Neuronal stem cell (in vitro differentiated cells): ENCODE measurements around the gene FAM120B.
A peak's percentile ranks its signal among the peaks of the same experiment; 100 is the strongest.

ENCODE experiments used
- DNase-seq: peaks from one replicate; pipeline ENCODE4 v3.0.0-alpha.2; 2013; ENCODE audit warnings: low spot score
- H2AFZ ChIP-seq: one replicate; pipeline ENCODE4 v1.6.1; 2013; ENCODE audit warnings: mild to moderate bottlenecking, low read length, inconsistent platforms
- H2AK5ac ChIP-seq: 2 replicates; pipeline ENCODE4 v1.6.1; 2013; ENCODE audit warnings: low read depth, mild to moderate bottlenecking, inconsistent platforms, low read length, moderate library complexity, mixed read lengths
- H2BK120ac ChIP-seq: 2 replicates; pipeline ENCODE4 v1.6.1; 2013; ENCODE audit warnings: low read depth, mild to moderate bottlenecking, inconsistent platforms, low read length, moderate library complexity, mixed read lengths
- H2BK12ac ChIP-seq: one replicate; pipeline ENCODE4 v1.6.1; 2013; ENCODE audit warnings: low read length, inconsistent platforms
- H2BK15ac ChIP-seq: 2 replicates; pipeline ENCODE4 v1.6.1; 2013; ENCODE audit warnings: mild to moderate bottlenecking, low read length, inconsistent platforms, mixed read lengths
- H2BK5ac ChIP-seq: one replicate; pipeline ENCODE4 v1.6.1; 2013; ENCODE audit warnings: inconsistent platforms, mild to moderate bottlenecking, low read length, moderate library complexity
- H3K14ac ChIP-seq: one replicate; pipeline ENCODE4 v1.6.1; 2013; ENCODE audit warnings: low read length, inconsistent platforms
- H3K18ac ChIP-seq: 2 replicates; pipeline ENCODE4 v1.6.1; 2013; ENCODE audit warnings: low read length, inconsistent platforms
- H3K23ac ChIP-seq: 2 replicates; pipeline ENCODE4 v1.6.1; 2013; ENCODE audit warnings: low read depth, mild to moderate bottlenecking, mixed read lengths, low read length, inconsistent platforms; ENCODE audit not compliant: poor library complexity
- H3K27ac ChIP-seq: replicated peaks from 3 replicates; pipeline ENCODE4 v1.5.1; 2013; ENCODE audit warnings: low read length, inconsistent platforms
- H3K27me3 ChIP-seq, 3 experiments: 2 replicates each; pipeline ENCODE4 v1.6.1; 2013; ENCODE audit warnings: low read length in 3 of 3, mild to moderate bottlenecking in 2 of 3, inconsistent platforms in 1 of 3, low read depth in 1 of 3, mixed read lengths in 1 of 3, moderate library complexity in 1 of 3; ENCODE audit not compliant: control insufficient read depth in 3 of 3, insufficient read depth in 3 of 3
- H3K36me3 ChIP-seq, 2 donors: replicated peaks in 1 of 2; 2 replicates each; pipeline ENCODE4 v1.6.1; 2013; ENCODE audit warnings: low read length in 2 of 2; ENCODE audit not compliant: control insufficient read depth in 2 of 2, insufficient read depth in 2 of 2
- H3K4ac ChIP-seq: 2 replicates; pipeline ENCODE4 v1.6.1; 2013; ENCODE audit warnings: inconsistent platforms, mild to moderate bottlenecking, low read length, moderate library complexity
- H3K4me1 ChIP-seq, 2 donors: 1 replicate in 1 of 2; 2 replicates in 1 of 2; pipeline ENCODE4 v1.6.1; 2013; ENCODE audit warnings: low read length in 2 of 2, low read depth in 1 of 2; ENCODE audit not compliant: control insufficient read depth in 2 of 2, insufficient read depth in 1 of 2
- H3K4me2 ChIP-seq: one replicate; pipeline ENCODE4 v1.6.1; 2013; ENCODE audit warnings: mild to moderate bottlenecking, low read length, inconsistent platforms; ENCODE audit not compliant: insufficient read depth, poor library complexity, severe bottlenecking
- H3K4me3 ChIP-seq, 2 donors: 2 replicates each; pipeline ENCODE4 v1.5.1; 2013; ENCODE audit warnings: low read length in 2 of 2, mild to moderate bottlenecking in 2 of 2, inconsistent platforms in 1 of 2, moderate library complexity in 1 of 2
- H3K79me1 ChIP-seq: one replicate; pipeline ENCODE4 v1.6.1; 2013; ENCODE audit warnings: low read depth, mild to moderate bottlenecking, inconsistent platforms, low read length, moderate library complexity
- H3K9ac ChIP-seq: one replicate; pipeline ENCODE4 v1.6.1; 2013; ENCODE audit warnings: mild to moderate bottlenecking, low read depth, low read length, inconsistent platforms; ENCODE audit not compliant: poor library complexity
- H3K9me3 ChIP-seq, 2 donors: replicated peaks in 1 of 2; 2 replicates each; pipeline versions ENCODE3 to v1.6.1; 2013; ENCODE audit warnings: low read length in 2 of 2, mild to moderate bottlenecking in 2 of 2, inconsistent platforms in 1 of 2, low read depth in 1 of 2, mixed read lengths in 1 of 2, moderate library complexity in 1 of 2; ENCODE audit not compliant: control insufficient read depth in 2 of 2, insufficient read depth in 1 of 2
- H4K8ac ChIP-seq: one replicate; pipeline ENCODE4 v1.6.1; 2013; ENCODE audit warnings: low read depth, mild to moderate bottlenecking, inconsistent platforms, low read length, moderate library complexity
- H4K91ac ChIP-seq: one replicate; pipeline ENCODE4 v1.6.1; 2013; ENCODE audit warnings: low read length, low read depth, mild to moderate bottlenecking, inconsistent platforms; ENCODE audit not compliant: poor library complexity
- WGBS, 2 donors: extraction: QIAGEN DNeasy Blood & Tissue Kit; methylation state at CpG; one replicate each; pipeline ENCODE4 v1.1.7; 2013; ENCODE audit warnings: missing lambda C conversion rate in 2 of 2, mixed read lengths in 1 of 2; ENCODE audit not compliant: insufficient read length in 2 of 2, insufficient replicate concordance in 1 of 2; ENCODE audit errors: extremely low coverage in 2 of 2; 5-methylcytosine and 5-hydroxymethylcytosine counted together

FAM120B gene

GRCh38 chr6:170295510-170296422 is 10.8 kb upstream of the FAM120B start:
- Histone ChIP-seq H2AFZ (peak overlapping the region; percentile 93), H3K4ac (peak overlapping the region; percentile 10), H4K8ac (no peak overlapping the region), H3K9ac (peak overlapping the region; percentile 95), H3K14ac (peak overlapping the region; percentile 99), H3K79me1 (peaks cover 3% of the 10 kb centered on the region), H3K27ac (peak overlapping the region; percentile 61), H3K36me3 (no peaks in the 10 kb centered on the region), H3K23ac (peak overlapping the region; percentile 98), H3K4me1 (peaks cover 29 to 54% of the 10 kb centered on the region in 2 donors), H2BK15ac (peak overlapping the region; percentile 99), H3K9me3 (peaks cover 1 to 5% of the 10 kb centered on the region in 2 donors), H3K18ac (peak overlapping the region; percentile 99), H4K91ac (peak overlapping the region; percentile 68), H2BK12ac (peak overlapping the region; percentile 85), H3K27me3 (peaks cover 0 to 34% (median 5%) of the 10 kb centered on the region in 3 experiments), H2BK120ac (peak overlapping the region; percentile 93), H2BK5ac (peak overlapping the region; percentile 95), H2AK5ac (peak overlapping the region; percentile 100), H3K4me3 (peak overlapping the region; percentile 46 to 74), H3K4me2 (peak overlapping the region; percentile 96)
- no CpG with 5 or more reads among the region's 109 CpGs for WGBS, 2 donors
- peak; percentile 81 for DNase-seq

GRCh38 chr6:170296423-170296745 is 10.2 kb upstream of the FAM120B start:
- Histone ChIP-seq H2BK120ac (peak overlapping the region; percentile 93), H3K27me3 (peaks cover 0 to 34% (median 5%) of the 10 kb centered on the region in 3 experiments), H3K23ac (no peak overlapping the region), H3K4ac (peak overlapping the region; percentile 10), H3K27ac (peak overlapping the region; percentile 89), H3K9ac (peak overlapping the region; percentile 78), H3K18ac (peak overlapping the region; percentile 99), H2AK5ac (peak overlapping the region; percentile 94), H4K91ac (peak overlapping the region; percentile 66), H2BK12ac (peak overlapping the region; percentile 85), H3K36me3 (no peaks in the 10 kb centered on the region), H2BK5ac (peak overlapping the region; percentile 91), H3K4me2 (peak overlapping the region; percentile 96), H3K14ac (no peak overlapping the region), H2BK15ac (peak overlapping the region; percentile 99), H3K4me3 (peak overlapping the region; percentile 46 to 74), H3K79me1 (peaks cover 3% of the 10 kb centered on the region), H3K4me1 (peaks cover 29 to 54% of the 10 kb centered on the region in 2 donors), H2AFZ (peak overlapping the region; percentile 93), H3K9me3 (peaks cover 1 to 11% of the 10 kb centered on the region in 2 donors), H4K8ac (no peak overlapping the region)
- no peak for DNase-seq
- no CpG with 5 or more reads among the region's 47 CpGs for WGBS, 2 donors

- H2BK15ac ChIP-seq: peak overlapping the region; percentile 49
- peaks cover 1 to 14% of the 10 kb centered on the region in 2 donors for H3K9me3 ChIP-seq
- no peak overlapping the region for H4K8ac ChIP-seq
- peaks cover 0 to 34% (median 5%) of the 10 kb centered on the region in 3 experiments for H3K27me3 ChIP-seq
- H3K36me3 ChIP-seq: no peaks in the 10 kb centered on the region
- WGBS, 2 donors: no CpG with 5 or more reads among the region's 67 CpGs
- H2AFZ ChIP-seq: peak overlapping the region; percentile 93
- H3K23ac ChIP-seq: peak overlapping the region; percentile 9
- H3K14ac ChIP-seq: no peak overlapping the region
- peak overlapping the region; percentile 89 for H3K27ac ChIP-seq
- H2BK5ac ChIP-seq: peak overlapping the region; percentile 91
- H3K79me1 ChIP-seq: peaks cover 3% of the 10 kb centered on the region
- peak overlapping the region; percentile 93 for H2BK120ac ChIP-seq
- peak overlapping the region; percentile 80 for H2BK12ac ChIP-seq
- peak overlapping the region; percentile 10 for H3K9ac ChIP-seq
- peak overlapping the region; percentile 96 for H3K4me2 ChIP-seq
- peaks cover 29 to 52% of the 10 kb centered on the region in 2 donors for H3K4me1 ChIP-seq
- DNase-seq: peak; percentile 74
- H3K4ac ChIP-seq: peak overlapping the region; percentile 47
- peak overlapping the region; percentile 99 for H3K18ac ChIP-seq
- H3K4me3 ChIP-seq: peak overlapping the region; percentile 33 to 46
- H4K91ac ChIP-seq: peak overlapping the region; percentile 62
- peak overlapping the region; percentile 62 for H2AK5ac ChIP-seq
Observed at GRCh38 chr6:170296746-170297575, 9.6 kb upstream of the FAM120B start.
